ENCODE measurements around the gene ADAT3.
A peak's percentile ranks its signal among the peaks of the same experiment; 100 is the strongest.

ADAT3 gene

DNA sequence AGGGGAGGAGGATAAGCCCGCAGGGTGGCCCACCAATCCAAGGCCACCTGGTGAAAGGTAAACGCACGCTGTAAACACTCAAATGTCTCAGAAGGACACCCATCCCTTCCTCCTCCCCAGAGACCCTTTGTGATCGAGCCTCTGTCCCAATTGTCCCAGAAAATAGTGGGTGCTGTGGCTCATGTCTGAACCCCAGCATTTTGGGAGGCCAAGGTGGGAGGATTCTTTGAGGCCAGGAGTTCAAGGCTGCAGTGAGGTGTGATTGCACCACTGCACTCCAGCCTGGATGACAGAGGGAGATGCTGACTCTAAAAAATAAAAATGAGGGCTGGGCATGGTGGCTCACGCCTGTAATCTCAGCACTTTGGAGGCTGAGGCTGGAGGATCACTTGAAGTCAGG is 16.8 kb upstream of the ADAT3 start:
- Histone ChIP-seq H3K27me3 (ENCODE audit: insufficient read depth, insufficient read length) (no peaks in the 10 kb centered on the region), H3K9me3 (ENCODE audit: insufficient read depth, low read length) (no peaks in the 10 kb centered on the region), H3K4me1 (ENCODE audit: insufficient read depth, insufficient read length) (peaks cover 13% of the 10 kb centered on the region), H3K4me3 (ENCODE audit: insufficient read length, low read depth) (no peak overlapping the region), H3K36me3 (ENCODE audit: insufficient read depth, insufficient read length, low read length) (no peaks in the 10 kb centered on the region), H3K9ac (ENCODE audit: insufficient read length, low read depth) (peak overlapping the region; percentile 33)
- no peak for DNase-seq (ENCODE audit: low read depth, low spot score)
- no peak for TF ChIP-seq YY1 (IDR thresholded peaks at IDR 0.05; ENCODE audit: insufficient read depth, insufficient read length)
- TF ChIP-seq ZNF274 (IDR thresholded peaks at IDR 0.05; ENCODE audit: low read depth, low read length), result no peak
- TF ChIP-seq SUZ12 (IDR thresholded peaks at IDR 0.05; ENCODE audit: extremely low read depth, insufficient read depth, insufficient read length), result no peak

DNA sequence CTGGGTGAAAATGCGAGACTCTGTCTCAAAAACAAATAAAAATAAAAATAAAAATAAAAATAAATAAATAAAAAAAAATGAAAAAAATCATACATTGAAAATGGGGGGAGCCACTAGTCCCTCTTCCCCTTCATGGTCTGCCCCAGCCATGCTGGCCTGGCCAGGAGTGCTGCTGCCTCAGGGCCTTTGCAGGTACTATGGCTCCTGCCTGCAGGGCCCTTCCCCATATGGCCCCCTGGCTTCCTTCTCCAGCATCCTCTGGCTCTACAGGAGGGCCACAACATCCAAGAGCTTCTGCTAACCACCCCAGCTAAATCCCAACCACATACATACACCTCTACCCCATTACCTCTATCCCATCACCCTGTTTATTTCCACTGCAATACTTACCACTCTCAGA is 15.3 kb upstream of the ADAT3 start:
- no peak for DNase-seq (ENCODE audit: low read depth, low spot score)
- H3K4me3 ChIP-seq (ENCODE audit: insufficient read length, low read depth), result no peak overlapping the region
- TF ChIP-seq YY1 (IDR thresholded peaks at IDR 0.05; ENCODE audit: insufficient read depth, insufficient read length), result no peak
- TF ChIP-seq ZNF274 (IDR thresholded peaks at IDR 0.05; ENCODE audit: low read depth, low read length), result no peak
- TF ChIP-seq SUZ12 (IDR thresholded peaks at IDR 0.05; ENCODE audit: extremely low read depth, insufficient read depth, insufficient read length), result no peak
- H3K4me1 ChIP-seq (ENCODE audit: insufficient read depth, insufficient read length), result peaks cover 5% of the 10 kb centered on the region
- no peaks in the 10 kb centered on the region for H3K27me3 ChIP-seq (ENCODE audit: insufficient read depth, insufficient read length)
- no peaks in the 10 kb centered on the region for H3K9me3 ChIP-seq (ENCODE audit: insufficient read depth, low read length)
- no peak overlapping the region for H3K9ac ChIP-seq (ENCODE audit: insufficient read length, low read depth)
- no peaks in the 10 kb centered on the region for H3K36me3 ChIP-seq (ENCODE audit: insufficient read depth, insufficient read length, low read length)

DNA sequence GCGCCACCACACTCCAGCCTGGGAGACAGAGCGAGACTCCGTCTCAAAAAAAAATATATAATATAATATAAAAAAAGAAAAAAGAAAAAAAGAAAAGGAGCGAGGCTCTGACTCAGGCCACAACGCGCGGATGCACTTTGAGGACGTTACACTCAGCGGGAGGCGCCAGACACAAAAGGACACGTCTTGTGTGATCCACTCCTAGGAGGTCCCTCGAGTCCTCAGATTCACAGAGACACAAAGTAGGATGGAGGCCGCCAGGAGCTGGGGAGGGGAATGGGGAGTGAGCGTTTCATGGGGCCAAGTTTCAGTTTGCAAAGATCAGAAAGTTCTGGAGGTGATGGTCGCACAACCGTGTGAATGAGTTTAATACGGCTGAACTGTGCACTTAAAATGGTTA is 11.4 kb upstream of the ADAT3 start:
- H3K4me3 ChIP-seq (ENCODE audit: insufficient read length, low read depth), result no peak overlapping the region
- DNase-seq (ENCODE audit: low read depth, low spot score), result no peak
- no peak for TF ChIP-seq YY1 (IDR thresholded peaks at IDR 0.05; ENCODE audit: insufficient read depth, insufficient read length)
- H3K9ac ChIP-seq (ENCODE audit: insufficient read length, low read depth), result no peak overlapping the region
- H3K36me3 ChIP-seq (ENCODE audit: insufficient read depth, insufficient read length, low read length), result no peaks in the 10 kb centered on the region
- H3K4me1 ChIP-seq (ENCODE audit: insufficient read depth, insufficient read length), result peaks cover 5% of the 10 kb centered on the region
- H3K9me3 ChIP-seq (ENCODE audit: insufficient read depth, low read length), result no peaks in the 10 kb centered on the region
- no peaks in the 10 kb centered on the region for H3K27me3 ChIP-seq (ENCODE audit: insufficient read depth, insufficient read length)

DNA sequence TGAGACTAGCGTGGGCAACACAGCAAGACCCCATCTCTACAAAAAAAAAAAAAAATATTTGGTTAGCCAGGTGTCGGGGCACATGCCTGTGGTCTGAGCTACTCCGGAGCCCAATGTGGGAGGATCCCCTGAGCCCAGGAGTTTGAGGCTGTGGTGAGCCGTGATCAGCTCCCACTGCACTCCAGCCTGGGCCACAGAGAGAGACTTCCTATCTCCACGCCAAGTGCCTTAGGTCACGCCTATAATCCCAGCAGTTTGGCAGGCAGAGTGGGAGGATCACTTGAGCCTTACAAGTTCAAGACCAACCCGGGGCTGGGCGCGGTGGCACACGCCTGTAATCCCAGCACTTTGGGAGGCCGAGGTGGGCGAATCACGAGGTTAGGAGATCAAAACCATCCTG is 8.7 kb upstream of the ADAT3 start:
- Histone ChIP-seq H3K9me3 (ENCODE audit: insufficient read depth, low read length) (no peaks in the 10 kb centered on the region), H3K4me1 (ENCODE audit: insufficient read depth, insufficient read length) (peaks cover 5% of the 10 kb centered on the region), H3K9ac (ENCODE audit: insufficient read length, low read depth) (no peak overlapping the region), H3K27me3 (ENCODE audit: insufficient read depth, insufficient read length) (no peaks in the 10 kb centered on the region), H3K4me3 (ENCODE audit: insufficient read length, low read depth) (no peak overlapping the region), H3K36me3 (ENCODE audit: insufficient read depth, insufficient read length, low read length) (no peaks in the 10 kb centered on the region)
- no peak for TF ChIP-seq ZNF274 (IDR thresholded peaks at IDR 0.05; ENCODE audit: low read depth, low read length)
- no peak for TF ChIP-seq YY1 (IDR thresholded peaks at IDR 0.05; ENCODE audit: insufficient read depth, insufficient read length)
- TF ChIP-seq SUZ12 (IDR thresholded peaks at IDR 0.05; ENCODE audit: extremely low read depth, insufficient read depth, insufficient read length), result no peak
- no peak for DNase-seq (ENCODE audit: low read depth, low spot score)

DNA sequence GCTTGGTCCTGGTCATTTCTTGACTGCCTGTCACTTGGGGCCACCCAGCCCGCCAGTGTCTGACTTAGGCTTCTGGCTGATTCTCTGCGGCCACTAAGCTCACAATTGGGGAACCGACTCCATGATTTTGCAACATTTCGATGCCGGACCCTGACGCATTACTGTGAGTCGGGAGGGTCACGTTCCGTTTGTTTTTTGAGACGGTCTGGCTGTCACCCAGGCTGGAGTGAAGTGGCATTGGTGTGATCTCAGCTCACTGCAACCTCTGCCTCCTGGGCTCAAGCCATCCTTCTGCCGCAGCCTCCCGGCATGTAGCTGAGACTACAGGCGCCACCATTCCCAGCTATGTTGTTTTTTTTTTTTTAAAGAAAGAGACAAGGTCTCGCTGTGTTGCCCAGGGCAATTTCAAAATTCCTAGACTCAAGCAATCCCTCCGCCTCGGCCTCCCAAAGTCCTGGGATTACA is 3.2 kb upstream of the ADAT3 start:
- Histone ChIP-seq H3K9me3 (ENCODE audit: insufficient read depth, low read length) (no peaks in the 10 kb centered on the region), H3K9ac (ENCODE audit: insufficient read length, low read depth) (peak overlapping the region; percentile 32), H3K4me3 (ENCODE audit: insufficient read length, low read depth) (no peak overlapping the region), H3K27me3 (ENCODE audit: insufficient read depth, insufficient read length) (no peaks in the 10 kb centered on the region), H3K36me3 (ENCODE audit: insufficient read depth, insufficient read length, low read length) (peaks cover 11% of the 10 kb centered on the region), H3K4me1 (ENCODE audit: insufficient read depth, insufficient read length) (peaks cover 5% of the 10 kb centered on the region)
- TF ChIP-seq SUZ12 (IDR thresholded peaks at IDR 0.05; ENCODE audit: extremely low read depth, insufficient read depth, insufficient read length) (no peak), YY1 (IDR thresholded peaks at IDR 0.05; ENCODE audit: insufficient read depth, insufficient read length) (no peak), ZNF274 (IDR thresholded peaks at IDR 0.05; ENCODE audit: low read depth, low read length) (no peak)
- DNase-seq (ENCODE audit: low read depth, low spot score), result no peak

DNA sequence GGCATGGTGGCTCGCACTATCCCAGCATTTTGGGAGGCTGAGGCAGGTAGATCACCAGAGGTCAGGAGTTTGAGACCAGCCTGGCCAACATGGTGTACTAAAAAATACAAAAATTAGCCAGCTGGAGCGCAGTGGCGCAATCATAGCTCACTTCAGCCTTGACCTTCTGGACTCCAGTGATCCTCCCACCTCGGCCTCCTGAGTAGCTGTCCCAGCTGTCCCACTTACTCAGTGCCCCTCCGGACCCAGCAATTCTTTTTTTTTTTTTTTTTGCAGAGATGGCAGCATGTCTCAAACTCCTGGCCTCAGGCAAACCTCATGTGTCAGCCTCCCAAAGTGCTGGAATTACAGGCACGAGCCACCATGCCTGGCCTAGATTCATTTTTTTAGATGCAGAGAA is 2.3 kb upstream of the ADAT3 start:
- Histone ChIP-seq H3K27me3 (ENCODE audit: insufficient read depth, insufficient read length) (no peaks in the 10 kb centered on the region), H3K9ac (ENCODE audit: insufficient read length, low read depth) (peak overlapping the region; percentile 21), H3K36me3 (ENCODE audit: insufficient read depth, insufficient read length, low read length) (peaks cover 21% of the 10 kb centered on the region), H3K9me3 (ENCODE audit: insufficient read depth, low read length) (no peaks in the 10 kb centered on the region), H3K4me3 (ENCODE audit: insufficient read length, low read depth) (no peak overlapping the region), H3K4me1 (ENCODE audit: insufficient read depth, insufficient read length) (peaks cover 13% of the 10 kb centered on the region)
- TF ChIP-seq YY1 (IDR thresholded peaks at IDR 0.05; ENCODE audit: insufficient read depth, insufficient read length) (no peak), SUZ12 (IDR thresholded peaks at IDR 0.05; ENCODE audit: extremely low read depth, insufficient read depth, insufficient read length) (no peak), ZNF274 (IDR thresholded peaks at IDR 0.05; ENCODE audit: low read depth, low read length) (no peak)
- DNase-seq (ENCODE audit: low read depth, low spot score), result no peak

DNA sequence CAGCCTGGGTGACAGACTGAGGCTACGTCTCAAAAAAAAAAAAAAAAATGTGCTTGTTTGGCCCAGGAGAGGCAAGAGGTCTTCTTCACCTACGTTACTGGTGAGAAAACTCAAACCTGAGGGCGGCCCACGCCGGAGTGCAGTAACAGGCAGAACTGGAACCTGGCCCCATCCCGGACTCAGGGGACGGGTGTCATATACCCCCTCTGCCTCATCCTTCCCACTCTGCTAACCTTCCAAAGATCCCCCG is 414 bp upstream of the ADAT3 start:
- no peak for DNase-seq (ENCODE audit: low read depth, low spot score)
- Histone ChIP-seq H3K4me3 (ENCODE audit: insufficient read length, low read depth) (peak overlapping the region; percentile 66), H3K9me3 (ENCODE audit: insufficient read depth, low read length) (no peaks in the 10 kb centered on the region), H3K4me1 (ENCODE audit: insufficient read depth, insufficient read length) (peaks cover 25% of the 10 kb centered on the region), H3K9ac (ENCODE audit: insufficient read length, low read depth) (peak overlapping the region; percentile 82), H3K36me3 (ENCODE audit: insufficient read depth, insufficient read length, low read length) (peaks cover 35% of the 10 kb centered on the region), H3K27me3 (ENCODE audit: insufficient read depth, insufficient read length) (no peaks in the 10 kb centered on the region)
- TF ChIP-seq SUZ12 (IDR thresholded peaks at IDR 0.05; ENCODE audit: extremely low read depth, insufficient read depth, insufficient read length) (no peak), ZNF274 (IDR thresholded peaks at IDR 0.05; ENCODE audit: low read depth, low read length) (no peak), YY1 (IDR thresholded peaks at IDR 0.05; ENCODE audit: insufficient read depth, insufficient read length) (no peak)

DNA sequence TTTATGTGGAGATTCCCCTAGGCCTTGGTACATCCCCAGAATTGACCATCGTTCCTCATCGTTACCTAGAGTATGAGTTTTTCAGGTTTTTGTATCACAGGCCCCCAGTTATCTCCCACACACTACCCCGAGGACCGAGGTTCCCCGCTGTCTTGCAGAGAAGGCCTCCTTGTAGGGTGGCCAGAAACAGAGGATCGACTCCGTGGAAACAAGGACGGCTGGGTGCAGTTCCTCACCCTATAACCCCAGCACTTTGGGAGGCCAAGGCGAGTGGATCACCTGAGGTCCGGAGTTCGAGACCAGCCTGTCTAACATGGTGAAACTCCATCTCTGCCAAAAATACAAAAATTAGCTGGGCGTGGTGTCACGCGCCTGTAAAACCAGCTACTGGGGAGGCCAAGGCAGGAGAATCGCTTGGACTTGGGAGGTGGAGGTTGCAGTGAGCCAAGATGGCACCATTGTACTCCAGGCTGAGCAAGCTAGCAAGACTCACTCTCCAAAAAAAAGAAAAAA is 720 bp downstream of the ADAT3 start:
- peak overlapping the region; percentile 66 for H3K4me3 ChIP-seq (ENCODE audit: insufficient read length, low read depth)
- peaks cover 28% of the 10 kb centered on the region for H3K4me1 ChIP-seq (ENCODE audit: insufficient read depth, insufficient read length)
- peak overlapping the region; percentile 90 for H3K9ac ChIP-seq (ENCODE audit: insufficient read length, low read depth)
- H3K36me3 ChIP-seq (ENCODE audit: insufficient read depth, insufficient read length, low read length), result peaks cover 40% of the 10 kb centered on the region
- TF ChIP-seq SUZ12 (IDR thresholded peaks at IDR 0.05; ENCODE audit: extremely low read depth, insufficient read depth, insufficient read length), result no peak
- TF ChIP-seq YY1 (IDR thresholded peaks at IDR 0.05; ENCODE audit: insufficient read depth, insufficient read length), result no peak
- no peak for TF ChIP-seq ZNF274 (IDR thresholded peaks at IDR 0.05; ENCODE audit: low read depth, low read length)
- H3K27me3 ChIP-seq (ENCODE audit: insufficient read depth, insufficient read length), result no peaks in the 10 kb centered on the region
- DNase-seq (ENCODE audit: low read depth, low spot score), result no peak
- no peaks in the 10 kb centered on the region for H3K9me3 ChIP-seq (ENCODE audit: insufficient read depth, low read length)
